Measurements from ENCODE around the gene ARFGAP1. TPM values are rescaled to one million over a fixed set of nuclear protein-coding genes. Genes with fewer than 3 reads are reported as not detected.
"Not testable (repeated sequence)": the region's sequence is repeated elsewhere in the genome, so short reads cannot be mapped to it uniquely, and the experiment has no call there.

Gene ARFGAP1
- total RNA-seq, 2 donors from 2014 or later: 52.7 to 162 TPM

DNA sequence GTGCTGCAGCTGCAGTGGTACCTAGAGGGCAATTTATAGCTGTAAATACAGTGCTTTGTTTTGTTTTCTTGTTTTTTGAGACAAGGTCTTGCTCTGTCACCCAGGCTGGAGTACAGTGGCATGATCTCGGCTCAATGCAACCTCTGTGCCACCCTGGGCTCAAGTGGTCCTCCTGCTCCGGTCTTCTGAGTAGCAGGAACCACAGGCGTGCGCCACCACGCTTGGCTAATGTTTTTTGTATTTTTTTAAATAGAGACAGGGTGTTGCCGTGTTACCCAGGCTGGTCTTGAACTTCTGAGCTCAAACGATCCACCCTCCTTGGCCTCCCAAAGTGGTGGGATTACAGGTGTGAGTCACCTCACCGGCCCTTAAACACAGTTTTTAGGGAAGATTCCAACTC, 61.7 kb downstream of the ARFGAP1 start:
- Histone ChIP-seq H3K27me3 (peaks cover 0 to 7% of the 10 kb centered on the region in 2 donors), H3K4me3 (no peak overlapping the region), H3K27ac (no peak overlapping the region), H3K36me3 (replicated peaks in 1 of 2; ENCODE audit: insufficient read depth in 1 of 2, low read depth in 2 of 2) (no peaks in the 10 kb centered on the region), H3K4me1 (no peaks in the 10 kb centered on the region), H3K9me3 (no peaks in the 10 kb centered on the region)
- DNase-seq: no peak
- WGBS, 2 donors: 65 to 68% methylated on average over 8 of the region's 8 CpGs
- intact Hi-C loops (cut with DNase I): no loop called here
- ATAC-seq: no peak
- TF ChIP-seq, protein P1, sequence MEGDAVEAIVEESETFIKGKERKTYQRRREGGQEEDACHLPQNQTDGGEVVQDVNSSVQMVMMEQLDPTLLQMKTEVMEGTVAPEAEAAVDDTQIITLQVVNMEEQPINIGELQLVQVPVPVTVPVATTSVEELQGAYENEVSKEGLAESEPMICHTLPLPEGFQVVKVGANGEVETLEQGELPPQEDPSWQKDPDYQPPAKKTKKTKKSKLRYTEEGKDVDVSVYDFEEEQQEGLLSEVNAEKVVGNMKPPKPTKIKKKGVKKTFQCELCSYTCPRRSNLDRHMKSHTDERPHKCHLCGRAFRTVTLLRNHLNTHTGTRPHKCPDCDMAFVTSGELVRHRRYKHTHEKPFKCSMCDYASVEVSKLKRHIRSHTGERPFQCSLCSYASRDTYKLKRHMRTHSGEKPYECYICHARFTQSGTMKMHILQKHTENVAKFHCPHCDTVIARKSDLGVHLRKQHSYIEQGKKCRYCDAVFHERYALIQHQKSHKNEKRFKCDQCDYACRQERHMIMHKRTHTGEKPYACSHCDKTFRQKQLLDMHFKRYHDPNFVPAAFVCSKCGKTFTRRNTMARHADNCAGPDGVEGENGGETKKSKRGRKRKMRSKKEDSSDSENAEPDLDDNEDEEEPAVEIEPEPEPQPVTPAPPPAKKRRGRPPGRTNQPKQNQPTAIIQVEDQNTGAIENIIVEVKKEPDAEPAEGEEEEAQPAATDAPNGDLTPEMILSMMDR (IDR thresholded peaks at IDR 0.05): no peak
- TF ChIP-seq POLR2A (IDR thresholded peaks at IDR 0.05): no peak

DNA sequence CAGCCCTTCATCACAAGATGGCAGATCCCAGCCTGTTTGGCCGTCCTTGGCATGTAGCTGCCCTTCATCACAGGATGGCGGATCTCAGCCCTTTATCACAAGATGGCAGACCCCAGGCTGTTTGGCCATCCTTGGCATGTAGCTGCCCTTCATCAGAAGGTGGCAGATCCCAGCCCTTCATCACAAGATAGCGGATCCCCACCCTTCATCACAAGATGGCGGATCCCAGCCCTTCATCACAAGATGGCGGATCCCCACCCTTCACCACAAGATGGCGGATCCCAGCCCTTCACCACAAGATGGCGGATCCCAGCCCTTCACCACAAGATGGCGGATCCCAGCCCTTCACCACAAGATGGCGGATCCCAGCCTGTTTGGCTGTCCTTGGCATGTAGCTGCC, 62.4 kb downstream of the ARFGAP1 start:
- ATAC-seq; H3K27ac ChIP-seq; H3K4me1 ChIP-seq; H3K9me3 ChIP-seq; H3K36me3 ChIP-seq (replicated peaks in 1 of 2; ENCODE audit: insufficient read depth in 1 of 2, low read depth in 2 of 2); H3K27me3 ChIP-seq; intact Hi-C loops (cut with DNase I); DNase-seq; H3K4me3 ChIP-seq: not testable (repeated sequence)
- 70 to 73% methylated on average over 5 to 9 of the region's 9 CpGs for WGBS, 2 donors

DNA sequence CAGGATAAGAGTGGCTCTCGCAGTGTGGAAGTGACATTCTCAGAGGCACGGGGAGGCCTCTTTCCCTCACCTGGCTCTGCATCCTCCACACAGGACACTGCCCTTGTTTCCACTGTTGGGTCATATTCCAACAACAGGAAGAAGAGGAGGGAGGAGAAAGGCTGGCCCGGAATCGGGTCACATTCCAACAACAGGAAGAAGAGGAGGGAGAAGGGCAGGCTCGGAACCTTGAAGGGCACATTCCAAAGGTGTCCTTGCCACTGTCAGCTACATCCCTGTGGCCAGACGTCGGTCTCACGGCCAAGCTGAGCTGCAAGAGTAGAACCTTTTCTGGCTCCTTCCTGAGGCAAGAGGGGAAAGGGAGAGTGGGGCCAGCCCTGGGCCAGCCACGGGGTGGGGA, 63.1 kb downstream of the ARFGAP1 start:
- 38 to 42% methylated on average over 9 of the region's 9 CpGs for WGBS, 2 donors
- no peak for DNase-seq
- peaks cover 0 to 7% of the 10 kb centered on the region in 2 donors for H3K27me3 ChIP-seq

DNA sequence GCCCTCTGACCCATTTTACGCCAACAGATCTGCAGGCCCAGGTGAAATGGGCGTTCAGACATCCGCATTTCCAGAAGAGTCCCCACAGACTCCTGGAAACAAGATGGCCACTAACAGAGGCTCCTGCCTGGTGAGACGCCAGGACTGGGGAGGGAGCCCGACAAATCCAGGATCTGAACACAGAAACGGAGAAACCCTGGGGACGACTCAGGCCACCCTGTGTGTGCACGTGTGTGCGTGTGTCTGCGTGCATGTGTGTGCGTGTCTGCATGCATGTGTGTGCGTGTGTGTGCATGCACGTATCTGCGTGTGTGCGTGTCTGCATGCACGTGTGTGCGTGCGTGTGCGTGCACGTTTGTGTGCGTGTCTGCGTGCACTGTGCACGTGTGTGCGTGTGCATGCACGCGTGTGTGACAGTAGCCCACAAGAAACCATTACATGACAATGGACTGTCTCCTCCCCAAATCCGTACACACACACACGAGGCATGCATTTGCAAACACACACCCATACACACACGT, 63.7 kb downstream of the ARFGAP1 start:
- Histone ChIP-seq H3K27me3 (peaks cover 0 to 7% of the 10 kb centered on the region in 2 donors), H3K4me1 (no peaks in the 10 kb centered on the region), H3K9me3 (no peaks in the 10 kb centered on the region), H3K27ac (no peak overlapping the region), H3K4me3 (no peak overlapping the region), H3K36me3 (replicated peaks in 1 of 2; ENCODE audit: insufficient read depth in 1 of 2, low read depth in 2 of 2) (no peaks in the 10 kb centered on the region)
- TF ChIP-seq, protein P1 (IDR thresholded peaks at IDR 0.05): no peak
- no peak for TF ChIP-seq POLR2A (IDR thresholded peaks at IDR 0.05)
- intact Hi-C loops (cut with DNase I): no loop called here
- DNase-seq: no peak
- 77 to 79% methylated on average over 24 to 29 of the region's 29 CpGs for WGBS, 2 donors
- no peak for ATAC-seq

More for the DNA sequence above, 63.1 kb downstream of the ARFGAP1 start:
- TF ChIP-seq, protein P1 (IDR thresholded peaks at IDR 0.05): no peak
- no peak for TF ChIP-seq POLR2A (IDR thresholded peaks at IDR 0.05)
- ATAC-seq: no peak
- intact Hi-C loops (cut with DNase I): no loop called here
- no peak overlapping the region for H3K4me3 ChIP-seq
- no peaks in the 10 kb centered on the region for H3K36me3 ChIP-seq (replicated peaks in 1 of 2; ENCODE audit: insufficient read depth in 1 of 2, low read depth in 2 of 2)
- H3K9me3 ChIP-seq: no peaks in the 10 kb centered on the region
- no peaks in the 10 kb centered on the region for H3K4me1 ChIP-seq
- no peak overlapping the region for H3K27ac ChIP-seq

DNA sequence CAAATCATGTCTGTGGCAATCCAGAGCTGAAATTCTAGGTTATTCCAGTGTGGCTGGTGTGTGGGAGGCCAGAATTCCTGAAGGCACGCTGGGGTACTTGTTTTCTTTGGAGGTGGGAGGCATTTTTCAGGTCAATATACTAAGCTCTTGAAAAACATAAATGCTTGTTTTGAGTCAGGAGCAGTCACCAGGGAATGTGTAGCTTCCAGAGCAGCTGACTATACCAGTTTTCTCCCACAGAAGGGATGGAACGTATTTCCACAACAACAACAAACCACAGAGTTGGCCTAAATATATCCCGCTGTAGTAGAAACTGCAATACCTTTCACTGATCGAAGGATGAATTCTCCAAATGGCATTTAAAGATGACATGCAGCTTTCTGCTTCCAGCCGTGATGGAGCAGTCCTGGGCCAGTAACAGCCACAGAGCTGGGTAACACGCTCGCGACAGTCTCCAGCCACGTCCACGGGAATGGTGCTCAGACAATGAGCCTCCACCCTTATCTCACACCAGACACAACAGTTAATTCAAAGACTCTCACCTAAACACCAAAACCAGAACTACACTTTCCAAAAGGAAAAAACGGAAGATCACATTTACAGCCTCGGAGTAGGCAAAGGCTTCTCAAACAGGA, 65.3 kb downstream of the ARFGAP1 start:
- Histone ChIP-seq H3K4me1 (no peaks in the 10 kb centered on the region), H3K36me3 (replicated peaks in 1 of 2; ENCODE audit: insufficient read depth in 1 of 2, low read depth in 2 of 2) (no peaks in the 10 kb centered on the region), H3K4me3 (no peak overlapping the region), H3K27me3 (peaks cover 0 to 7% of the 10 kb centered on the region in 2 donors), H3K9me3 (no peaks in the 10 kb centered on the region), H3K27ac (no peak overlapping the region)
- intact Hi-C loops (cut with DNase I): no loop called here
- ATAC-seq: no peak
- WGBS, 2 donors: 35 to 42% methylated on average over 12 of the region's 12 CpGs
- DNase-seq: no peak
- TF ChIP-seq, protein P1 (IDR thresholded peaks at IDR 0.05): no peak
- no peak for TF ChIP-seq POLR2A (IDR thresholded peaks at IDR 0.05)

MicroRNA genes within 50 kb of the gene (microRNA counts, 767-probe panel; counts per million panel counts)
- microRNA hsa-miR-3196: 0 to 736 counts per million in 2 donors

Small RNAs within 50 kb of the gene (microRNA-seq; reads per million reads assigned to microRNA genes)
- 0 reads per million in 2 donors for gene MIR3196 (ENCODE audit: borderline number of aligned reads in 2 of 2, borderline replicate concordance in 2 of 2)
- 0.45 to 0.93 reads per million in 2 donors for gene MIR4326 (ENCODE audit: borderline number of aligned reads in 2 of 2, borderline replicate concordance in 2 of 2)

Small RNAs within 50 kb of the gene (small RNA-seq; reads per million reads assigned to genes)
- gene MIR3196 (not detected), gene MIR4326 (not detected), gene RNU6-994P (not detected)

Other genes starting within 250 kb of the ARFGAP1 start
- 10 to 100 TPM; 15.8 to 16.2 TPM for gene YTHDF1, start 56.7 kb upstream of the ARFGAP1 start, total RNA-seq
- gene BIRC7, start 36.9 kb upstream of the ARFGAP1 start, total RNA-seq: not detected
- not detected for gene NKAIN4, start 18.4 kb upstream of the ARFGAP1 start, total RNA-seq
- gene COL20A1, start 20.4 kb downstream of the ARFGAP1 start, total RNA-seq: not detected
- not detected for gene CHRNA4, start 88.5 kb downstream of the ARFGAP1 start, total RNA-seq
- 1 to 10 TPM; 1.8 to 3.0 TPM for gene KCNQ2, start 199.8 kb downstream of the ARFGAP1 start, total RNA-seq
- gene EEF1A2, start 226.3 kb downstream of the ARFGAP1 start, total RNA-seq: 10 to 100 TPM; 21.0 to 23.1 TPM
- 100 to 1,000 TPM in 1 of 2 donors, 10 to 100 TPM in 1; 69.9 to 106 TPM for gene PPDPF, start 248.0 kb downstream of the ARFGAP1 start, total RNA-seq